Islet of Langerhans (tissue), 1 donor: ENCODE measurements around the gene MAFF.
"Not testable (repeated sequence)": the region's sequence is repeated elsewhere in the genome, so short reads cannot be mapped to it uniquely, and the experiment has no call there.

Experiments
- FAIRE-seq: peaks from one replicate; lab custom pipeline; 2011; peaks lifted over from hg19 to GRCh38; lab: Jason Lieb, UNC

Gene MAFF

GRCh38 chr22:38226853-38227649 is 25.3 kb downstream of the MAFF start:
- FAIRE-seq: no peak

- FAIRE-seq: no peak
Observed at GRCh38 chr22:38228326-38228872, 26.6 kb downstream of the MAFF start.

GRCh38 chr22:38228873-38229740 is 27.3 kb downstream of the MAFF start:
- peak; percentile 92 for FAIRE-seq

- FAIRE-seq: no peak
Observed at GRCh38 chr22:38230108-38230825, 28.5 kb downstream of the MAFF start.

- FAIRE-seq: no peak
Observed at GRCh38 chr22:38230916-38231315, 29.1 kb downstream of the MAFF start.

- FAIRE-seq: no peak
Observed at GRCh38 chr22:38232196-38232595, 30.4 kb downstream of the MAFF start.

- FAIRE-seq: no peak
Observed at GRCh38 chr22:38233427-38233826, 31.6 kb downstream of the MAFF start.

- not testable (repeated sequence) for FAIRE-seq
Observed at GRCh38 chr22:38233856-38234255, 32.1 kb downstream of the MAFF start.

GRCh38 chr22:38235240-38235850 is 33.6 kb downstream of the MAFF start:
- FAIRE-seq: no peak

- no peak for FAIRE-seq
Observed at GRCh38 chr22:38236786-38237185, 35.0 kb downstream of the MAFF start.

- FAIRE-seq: no peak
Observed at GRCh38 chr22:38238519-38239071, 36.8 kb downstream of the MAFF start.

GRCh38 chr22:38239101-38239761 is 37.4 kb downstream of the MAFF start:
- peak; percentile 68 for FAIRE-seq

- peak; percentile 93 for FAIRE-seq
Observed at GRCh38 chr22:38240734-38241252, 39.0 kb downstream of the MAFF start.

- peak; percentile 47 for FAIRE-seq
Observed at GRCh38 chr22:38243007-38243765, 41.4 kb downstream of the MAFF start.

- no peak for FAIRE-seq
Observed at GRCh38 chr22:38244106-38244505, 42.3 kb downstream of the MAFF start.

GRCh38 chr22:38246046-38246658 is 44.4 kb downstream of the MAFF start:
- no peak for FAIRE-seq

- FAIRE-seq: no peak
Observed at GRCh38 chr22:38246692-38247091, 44.9 kb downstream of the MAFF start.

GRCh38 chr22:38247713-38248112 is 45.9 kb downstream of the MAFF start:
- FAIRE-seq: no peak

- no peak for FAIRE-seq
Observed at GRCh38 chr22:38248280-38248679, 46.5 kb downstream of the MAFF start.

GRCh38 chr22:38249301-38249700 is 47.5 kb downstream of the MAFF start:
- no peak for FAIRE-seq
